Skeletal muscle satellite cell (primary cell): ENCODE measurements around the gene CXCL10. TPM values are rescaled to one million over a fixed set of nuclear protein-coding genes. Genes with fewer than 3 reads are reported as not detected.

Experiments
- H3K27me3 ChIP-seq: 2 replicates; pipeline ENCODE4 v1.7.0; 2013; ENCODE audit warnings: low read length; ENCODE audit not compliant: control insufficient read depth, insufficient read depth
- H3K36me3 ChIP-seq: 2 replicates; pipeline ENCODE4 v1.7.0; 2013; ENCODE audit warnings: mild to moderate bottlenecking, control low read depth, low read length; ENCODE audit not compliant: insufficient read depth
- H3K4me1 ChIP-seq: 2 replicates; pipeline ENCODE4 v1.7.0; 2013; ENCODE audit warnings: low read length; ENCODE audit not compliant: control insufficient read depth, insufficient read depth
- H3K4me2 ChIP-seq: 2 replicates; pipeline ENCODE4 v1.7.0; 2013; ENCODE audit warnings: mild to moderate bottlenecking, low read length
- H3K4me3 ChIP-seq: 2 replicates; pipeline ENCODE4 v1.7.0; 2013; ENCODE audit warnings: low read length
- H3K9ac ChIP-seq: 2 replicates; pipeline ENCODE4 v1.7.0; 2013; ENCODE audit warnings: mild to moderate bottlenecking, low read depth, low read length, moderate library complexity
- H3K9me3 ChIP-seq: replicated peaks from 2 replicates; pipeline ENCODE4 v1.7.0; 2013; ENCODE audit warnings: mild to moderate bottlenecking, control low read depth, low read length
- total RNA-seq: library from RNA; depleted of rRNA; stranded (reverse); fragments of >200 nt; gene quantifications from 2 replicates; pipeline ENCODE4 v1.2.3, GENCODE V29; 2012; rRNA removed

CXCL10 gene
- not detected in 2 replicates for total RNA-seq

DNA sequence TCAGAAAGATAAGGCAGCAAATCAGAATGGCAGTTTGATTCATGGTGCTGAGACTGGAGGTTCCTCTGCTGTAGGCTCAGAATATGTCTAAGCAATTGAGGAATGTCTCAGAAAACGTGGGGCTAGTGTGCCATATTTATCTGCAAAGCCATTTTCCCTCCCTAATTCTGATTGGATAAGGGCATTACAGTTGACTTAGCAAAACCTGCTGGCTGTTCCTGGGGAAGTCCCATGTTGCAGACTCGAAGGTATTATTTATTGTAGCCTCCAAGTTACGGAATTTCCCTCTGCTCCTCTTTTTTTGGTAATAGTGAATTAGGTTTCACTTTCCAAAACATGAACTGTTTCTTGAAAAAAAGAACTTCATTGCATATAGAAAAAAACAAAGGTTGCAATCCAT is at the start of gene CXCL10:
CXCL10 (minus strand) TSS at position 109 of the 400 bp plus-strand sequence; CDS start at position 43, 66 bp downstream.
- Histone ChIP-seq H3K36me3 (no peaks in the 10 kb centered on the region), H3K4me2 (no peak within 1 kb of the TSS), H3K9ac (no peak within 1 kb of the TSS), H3K4me1 (no peaks in the 10 kb centered on the region), H3K27me3 (peaks cover 43% of the 10 kb centered on the region), H3K4me3 (no peak within 1 kb of the TSS), H3K9me3 (no peaks in the 10 kb centered on the region)

DNA sequence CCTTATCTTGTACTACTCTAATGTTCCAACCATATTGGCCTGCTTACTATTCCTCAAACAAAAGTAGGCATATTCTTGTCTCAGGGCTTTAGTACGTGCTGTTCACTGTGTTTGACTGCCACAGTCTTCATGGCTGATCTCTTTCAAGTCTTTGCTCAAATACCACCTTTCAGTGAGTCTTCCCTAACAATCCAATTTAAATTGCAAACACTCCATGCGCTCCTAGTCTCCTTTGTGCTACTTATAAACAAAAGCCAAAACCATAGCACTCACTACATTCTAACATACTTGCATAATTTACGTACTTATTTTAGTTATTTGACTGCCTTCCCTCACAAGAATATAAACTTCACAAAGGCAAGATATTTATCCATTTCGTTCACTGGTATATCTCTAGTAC is 49.5 kb upstream of the CXCL10 start:
- H3K27me3 ChIP-seq: no peaks in the 10 kb centered on the region
- no peaks in the 10 kb centered on the region for H3K36me3 ChIP-seq
- H3K4me1 ChIP-seq: peaks cover 3% of the 10 kb centered on the region
- H3K9me3 ChIP-seq: no peaks in the 10 kb centered on the region
- no peak overlapping the region for H3K4me2 ChIP-seq
- H3K4me3 ChIP-seq: no peak overlapping the region
- no peak overlapping the region for H3K9ac ChIP-seq

DNA sequence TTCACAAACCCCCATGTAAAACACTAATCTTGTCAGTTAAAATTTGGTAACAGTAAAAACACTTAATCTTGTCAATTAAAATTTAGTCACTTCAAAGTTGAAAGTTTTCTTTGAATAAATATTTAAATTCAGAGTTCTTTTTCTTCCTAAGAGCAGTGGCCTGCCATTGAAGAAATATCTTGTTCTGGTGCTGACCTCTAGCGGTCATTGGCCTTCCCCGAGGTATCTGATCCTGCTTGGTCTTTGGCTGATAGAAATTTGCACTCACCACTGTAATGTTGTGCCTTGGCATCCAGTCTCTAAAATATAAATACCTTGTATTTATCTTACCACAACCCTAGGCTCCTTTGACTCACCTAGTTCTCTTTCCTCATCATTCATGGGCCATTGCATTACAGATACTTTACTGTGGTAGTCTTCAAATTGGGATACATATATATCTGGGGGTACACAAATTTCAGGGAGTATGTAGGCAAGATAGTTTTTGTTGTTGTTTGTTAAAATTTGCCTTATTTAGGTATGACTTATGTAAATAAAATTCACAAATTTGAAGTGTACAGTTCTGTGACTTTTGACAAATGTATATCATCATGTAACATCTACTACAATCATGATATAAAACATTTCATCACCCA is 44.5 kb upstream of the CXCL10 start:
- no peak overlapping the region for H3K4me3 ChIP-seq
- H3K9me3 ChIP-seq: no peaks in the 10 kb centered on the region
- H3K36me3 ChIP-seq: no peaks in the 10 kb centered on the region
- H3K4me1 ChIP-seq: no peaks in the 10 kb centered on the region
- H3K27me3 ChIP-seq: no peaks in the 10 kb centered on the region
- no peak overlapping the region for H3K9ac ChIP-seq
- no peak overlapping the region for H3K4me2 ChIP-seq

DNA sequence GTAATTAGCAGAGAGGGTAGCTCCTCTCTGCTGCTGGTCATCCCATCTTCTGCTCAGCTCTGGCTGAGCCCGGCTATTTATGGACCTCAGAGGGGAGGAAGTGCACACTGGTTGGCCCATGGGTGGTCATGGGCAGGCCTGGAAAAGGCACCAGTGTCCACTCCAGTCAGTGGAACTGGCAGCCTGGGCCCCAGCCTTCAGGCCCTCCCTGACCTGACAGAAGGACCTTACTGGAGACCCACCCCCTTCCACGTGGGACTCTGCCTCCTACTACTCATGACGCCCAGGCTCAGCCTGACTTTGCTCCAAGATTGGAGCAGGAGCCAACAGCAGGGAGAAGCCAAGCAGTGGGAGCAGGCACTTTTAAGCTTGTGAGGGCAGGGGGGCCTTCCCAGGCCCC is 43.2 kb upstream of the CXCL10 start:
- no peaks in the 10 kb centered on the region for H3K4me1 ChIP-seq
- H3K4me3 ChIP-seq: no peak overlapping the region
- H3K9ac ChIP-seq: no peak overlapping the region
- no peak overlapping the region for H3K4me2 ChIP-seq
- H3K9me3 ChIP-seq: no peaks in the 10 kb centered on the region
- H3K36me3 ChIP-seq: no peaks in the 10 kb centered on the region
- peaks cover 7% of the 10 kb centered on the region for H3K27me3 ChIP-seq

DNA sequence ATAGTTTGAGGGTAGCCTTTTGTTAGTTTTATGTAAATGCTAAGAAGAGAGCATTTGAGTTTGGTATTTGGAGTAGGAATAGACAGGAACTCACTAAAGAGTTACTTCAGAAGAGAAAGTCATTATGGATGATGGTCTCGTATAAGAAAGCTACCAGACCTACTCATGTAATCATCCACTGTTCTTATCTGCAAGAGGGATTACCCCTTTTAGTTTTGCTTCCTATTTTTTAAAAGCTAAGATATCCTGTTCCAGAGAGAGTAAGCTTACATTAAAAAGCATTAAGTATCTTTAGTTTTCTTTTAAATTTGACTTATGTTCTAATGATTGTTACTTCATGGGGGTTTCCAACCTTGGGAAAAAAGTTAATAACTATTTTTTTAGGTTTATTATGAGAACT is 38.7 kb upstream of the CXCL10 start:
- peaks cover 48% of the 10 kb centered on the region for H3K27me3 ChIP-seq
- H3K9ac ChIP-seq: no peak overlapping the region
- no peak overlapping the region for H3K4me2 ChIP-seq
- H3K36me3 ChIP-seq: no peaks in the 10 kb centered on the region
- no peaks in the 10 kb centered on the region for H3K9me3 ChIP-seq
- no peak overlapping the region for H3K4me3 ChIP-seq
- no peaks in the 10 kb centered on the region for H3K4me1 ChIP-seq

DNA sequence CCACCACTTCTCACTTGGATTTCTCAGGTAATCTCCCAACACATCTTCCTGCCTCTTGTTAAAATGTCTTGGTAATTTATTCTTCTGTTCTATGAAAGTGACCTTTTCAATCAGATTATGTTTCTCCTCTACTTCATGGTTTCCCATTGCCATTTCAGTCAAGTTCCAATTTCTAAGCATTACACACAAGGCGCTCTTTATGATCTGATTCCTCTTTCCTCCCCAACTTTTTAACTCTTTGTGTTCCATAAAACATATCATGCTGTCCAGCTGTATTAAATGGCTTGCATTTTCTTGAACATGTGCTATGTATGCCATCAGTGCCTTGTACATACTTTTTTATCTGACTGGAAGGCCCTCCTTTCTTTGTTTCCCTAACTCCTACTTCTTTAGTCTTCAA is 38.1 kb upstream of the CXCL10 start:
- H3K9me3 ChIP-seq: no peaks in the 10 kb centered on the region
- H3K9ac ChIP-seq: no peak overlapping the region
- H3K4me3 ChIP-seq: no peak overlapping the region
- no peak overlapping the region for H3K4me2 ChIP-seq
- H3K36me3 ChIP-seq: no peaks in the 10 kb centered on the region
- peaks cover 53% of the 10 kb centered on the region for H3K27me3 ChIP-seq
- no peaks in the 10 kb centered on the region for H3K4me1 ChIP-seq

DNA sequence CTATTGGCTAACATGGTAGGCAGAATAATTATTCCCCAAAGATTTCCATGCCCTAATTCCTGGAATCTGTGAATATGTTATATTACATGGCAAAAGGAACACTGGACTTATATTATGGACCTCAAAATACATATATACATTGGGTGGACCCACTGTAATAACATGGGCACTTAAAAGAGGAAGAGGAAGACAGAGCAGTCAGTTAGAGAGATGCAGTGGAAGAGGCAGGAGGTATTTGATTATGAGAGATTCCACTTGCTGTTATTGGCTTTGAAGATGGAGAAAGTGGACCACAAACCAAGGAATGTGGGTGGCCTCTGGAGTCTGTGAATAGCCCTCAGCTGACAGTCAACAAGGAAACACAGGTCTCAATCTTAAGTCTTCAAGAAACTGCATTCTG is 37.2 kb upstream of the CXCL10 start:
- no peaks in the 10 kb centered on the region for H3K9me3 ChIP-seq
- H3K4me3 ChIP-seq: no peak overlapping the region
- H3K4me1 ChIP-seq: no peaks in the 10 kb centered on the region
- H3K27me3 ChIP-seq: peaks cover 63% of the 10 kb centered on the region
- no peak overlapping the region for H3K9ac ChIP-seq
- no peak overlapping the region for H3K4me2 ChIP-seq
- H3K36me3 ChIP-seq: no peaks in the 10 kb centered on the region

DNA sequence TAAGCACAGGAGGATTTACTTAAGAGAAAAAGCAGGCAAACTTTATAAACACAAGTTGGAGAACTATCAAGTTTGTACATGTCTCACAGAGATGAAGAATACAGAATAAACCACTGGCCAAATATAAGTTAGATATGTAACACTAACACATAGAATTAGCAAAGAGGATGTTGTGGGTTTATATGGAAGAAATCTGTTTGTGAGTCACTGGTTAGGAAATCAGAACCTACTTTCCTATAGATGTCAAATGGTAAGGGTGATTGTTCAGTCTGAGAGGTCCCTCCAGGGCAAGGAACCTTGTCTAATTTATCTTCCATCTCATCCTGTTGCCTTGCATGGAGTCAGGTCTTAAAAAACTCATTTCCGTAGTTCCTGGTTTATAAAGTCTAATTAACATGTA is 36.5 kb upstream of the CXCL10 start:
- Histone ChIP-seq H3K9me3 (no peaks in the 10 kb centered on the region), H3K4me1 (no peaks in the 10 kb centered on the region), H3K27me3 (peaks cover 70% of the 10 kb centered on the region), H3K9ac (no peak overlapping the region), H3K36me3 (no peaks in the 10 kb centered on the region), H3K4me3 (no peak overlapping the region), H3K4me2 (no peak overlapping the region)

DNA sequence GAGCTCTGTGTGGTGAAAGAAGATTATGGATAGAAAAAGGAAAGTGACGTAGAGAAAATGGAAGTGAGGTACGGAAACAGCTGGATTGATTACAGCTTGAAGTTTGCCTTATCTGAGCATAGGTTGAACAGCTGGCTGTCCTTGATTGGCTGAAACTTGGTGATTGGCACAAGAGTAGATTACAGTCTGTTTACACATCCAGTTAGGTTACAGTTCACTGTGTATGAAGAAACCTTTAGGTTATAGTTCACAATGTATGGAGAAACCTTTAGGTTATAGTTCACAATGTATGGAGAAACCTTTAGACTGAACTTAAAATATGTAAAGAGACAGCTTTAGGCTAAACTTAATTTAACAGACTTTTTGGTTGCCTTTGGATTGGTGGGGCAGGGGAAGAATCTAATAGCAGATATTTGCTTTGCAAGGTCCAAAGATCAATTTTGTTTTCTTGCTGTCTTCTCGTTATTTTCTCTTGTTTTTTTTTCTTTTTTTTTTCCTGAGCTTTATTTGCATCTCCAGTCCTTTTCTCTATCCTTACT is 35.7 kb upstream of the CXCL10 start:
- Histone ChIP-seq H3K9me3 (no peaks in the 10 kb centered on the region), H3K36me3 (no peaks in the 10 kb centered on the region), H3K9ac (no peak overlapping the region), H3K4me1 (no peaks in the 10 kb centered on the region), H3K4me3 (no peak overlapping the region), H3K27me3 (peaks cover 74% of the 10 kb centered on the region), H3K4me2 (no peak overlapping the region)

DNA sequence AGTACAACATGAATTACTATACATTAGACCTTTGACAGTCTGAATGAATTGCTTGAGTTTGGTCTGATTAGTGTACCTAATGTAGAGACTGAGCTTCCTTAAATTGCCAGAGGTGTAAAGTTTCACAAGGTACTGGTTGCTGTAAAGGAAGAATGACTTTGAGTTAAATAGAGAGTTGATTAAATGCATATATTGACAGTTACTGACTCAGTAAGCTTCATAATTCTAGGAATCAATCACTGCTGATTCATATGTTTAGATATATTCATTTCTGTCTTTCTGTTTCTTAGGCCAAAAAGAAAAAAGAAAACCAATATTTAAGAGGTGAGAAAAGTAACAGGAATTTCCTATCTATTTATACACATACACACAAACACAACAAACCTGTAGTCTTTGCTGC is 35.0 kb upstream of the CXCL10 start:
- no peaks in the 10 kb centered on the region for H3K36me3 ChIP-seq
- H3K9ac ChIP-seq: no peak overlapping the region
- no peak overlapping the region for H3K4me2 ChIP-seq
- H3K9me3 ChIP-seq: no peaks in the 10 kb centered on the region
- H3K4me3 ChIP-seq: no peak overlapping the region
- H3K27me3 ChIP-seq: peaks cover 81% of the 10 kb centered on the region
- H3K4me1 ChIP-seq: no peaks in the 10 kb centered on the region

DNA sequence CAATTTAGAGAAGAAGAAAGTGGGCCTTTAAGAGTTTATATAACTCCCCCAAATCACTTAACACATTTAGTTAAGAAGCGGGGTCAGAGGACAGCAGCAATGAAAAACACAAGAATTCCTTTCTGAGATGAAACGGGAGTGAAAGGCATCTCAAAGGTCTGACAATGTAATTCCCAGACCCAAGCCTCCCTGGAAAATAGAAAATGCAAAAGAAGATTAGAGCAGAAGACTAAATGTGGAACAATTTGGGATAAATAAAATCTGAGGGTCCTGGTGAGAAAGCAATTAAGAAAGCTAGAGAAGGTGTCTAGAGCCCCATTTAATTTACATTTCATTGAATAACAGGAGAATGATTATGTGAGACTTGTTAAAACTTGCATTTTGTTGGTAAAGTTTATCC is 32.1 kb upstream of the CXCL10 start:
- H3K27me3 ChIP-seq: peaks cover 68% of the 10 kb centered on the region
- no peaks in the 10 kb centered on the region for H3K4me1 ChIP-seq
- no peak overlapping the region for H3K9ac ChIP-seq

DNA sequence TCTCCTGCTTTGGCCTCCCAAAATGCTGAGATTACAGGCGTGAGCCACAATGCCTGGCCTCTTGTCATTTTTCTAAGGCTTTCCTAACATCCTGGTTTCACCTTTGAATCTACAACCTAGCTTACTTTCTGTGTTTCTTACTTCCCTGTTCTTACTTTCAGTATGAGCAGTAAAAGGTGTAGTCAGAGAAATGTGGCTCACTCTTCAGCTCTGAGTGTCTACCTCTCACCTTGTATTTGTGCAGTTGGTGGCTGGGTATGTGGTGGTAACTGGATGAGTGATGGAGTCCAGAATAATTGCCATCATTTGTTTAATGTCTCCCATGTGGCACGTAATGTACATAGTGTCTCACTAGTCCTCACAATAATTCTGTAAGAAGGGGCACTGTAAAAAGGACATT is 31.7 kb upstream of the CXCL10 start:
- Histone ChIP-seq H3K36me3 (no peaks in the 10 kb centered on the region), H3K4me2 (no peak overlapping the region), H3K9ac (no peak overlapping the region), H3K9me3 (no peaks in the 10 kb centered on the region), H3K4me3 (no peak overlapping the region), H3K27me3 (peaks cover 64% of the 10 kb centered on the region), H3K4me1 (no peaks in the 10 kb centered on the region)

More for the DNA sequence above, 32.1 kb upstream of the CXCL10 start:
- Histone ChIP-seq H3K36me3 (no peaks in the 10 kb centered on the region), H3K4me2 (no peak overlapping the region), H3K9me3 (no peaks in the 10 kb centered on the region), H3K4me3 (no peak overlapping the region)
